Measurements from ENCODE around the gene B3GAT1. TPM values are rescaled to one million over a fixed set of nuclear protein-coding genes. Genes with fewer than 3 reads are reported as not detected.

The B3GAT1 gene
- total RNA-seq, 1 donor from 2014 or later, result 31.8 TPM

GRCh38 chr11:134358856-134359490 is 53.1 kb downstream of the B3GAT1 start:
- H3K4me3 Mint-ChIP-seq, result no peak overlapping the region
- no peaks in the 10 kb centered on the region for H3K27me3 Mint-ChIP-seq (ENCODE audit: low read depth)
- H3K9me3 Mint-ChIP-seq, result no peaks in the 10 kb centered on the region
- H3K27ac Mint-ChIP-seq (ENCODE audit: unreplicated experiment), result no peak overlapping the region
- H3K36me3 Mint-ChIP-seq (ENCODE audit: low read depth), result no peaks in the 10 kb centered on the region
- DNase-seq (ENCODE audit: low read depth, low spot score), result no peak
- peaks cover 5% of the 10 kb centered on the region for H3K4me1 Mint-ChIP-seq
- no peak for TF ChIP-seq CTCF (conservative IDR thresholded peaks at IDR 0.05)

- Mint-ChIP-seq H3K36me3 (ENCODE audit: low read depth) (peaks cover 5% of the 10 kb centered on the region), H3K4me1 (peaks cover 5% of the 10 kb centered on the region), H3K27me3 (ENCODE audit: low read depth) (no peaks in the 10 kb centered on the region), H3K27ac (ENCODE audit: unreplicated experiment) (no peak overlapping the region), H3K9me3 (no peaks in the 10 kb centered on the region), H3K4me3 (no peak overlapping the region)
- DNase-seq (ENCODE audit: low read depth, low spot score), result no peak
- no peak for TF ChIP-seq CTCF (conservative IDR thresholded peaks at IDR 0.05)
These were observed 53.7 kb downstream of the B3GAT1 start for GRCh38 chr11:134358165-134358855.

GRCh38 chr11:134357545-134357839 is 54.5 kb downstream of the B3GAT1 start:
- no peaks in the 10 kb centered on the region for H3K9me3 Mint-ChIP-seq

GRCh38 chr11:134356656-134357544 is 55.1 kb downstream of the B3GAT1 start:
- peaks cover 6% of the 10 kb centered on the region for H3K36me3 Mint-ChIP-seq (ENCODE audit: low read depth)
- H3K9me3 Mint-ChIP-seq, result no peaks in the 10 kb centered on the region
- H3K4me3 Mint-ChIP-seq, result no peak overlapping the region
- no peak for TF ChIP-seq CTCF (conservative IDR thresholded peaks at IDR 0.05)
- H3K27ac Mint-ChIP-seq (ENCODE audit: unreplicated experiment), result no peak overlapping the region
- H3K4me1 Mint-ChIP-seq, result peaks cover 5% of the 10 kb centered on the region
- no peaks in the 10 kb centered on the region for H3K27me3 Mint-ChIP-seq (ENCODE audit: low read depth)
- no peak for DNase-seq (ENCODE audit: low read depth, low spot score)

More at GRCh38 chr11:134357545-134357839, 54.5 kb downstream of the B3GAT1 start:
- H3K36me3 Mint-ChIP-seq (ENCODE audit: low read depth), result peaks cover 6% of the 10 kb centered on the region
- H3K27me3 Mint-ChIP-seq (ENCODE audit: low read depth), result no peaks in the 10 kb centered on the region
- peaks cover 5% of the 10 kb centered on the region for H3K4me1 Mint-ChIP-seq
- H3K4me3 Mint-ChIP-seq, result no peak overlapping the region
- no peak for DNase-seq (ENCODE audit: low read depth, low spot score)
- TF ChIP-seq CTCF (conservative IDR thresholded peaks at IDR 0.05), result no peak
- no peak overlapping the region for H3K27ac Mint-ChIP-seq (ENCODE audit: unreplicated experiment)

GRCh38 chr11:134355656-134356055 is 56.4 kb downstream of the B3GAT1 start:
- Mint-ChIP-seq H3K36me3 (ENCODE audit: low read depth) (peaks cover 6% of the 10 kb centered on the region), H3K4me1 (peaks cover 5% of the 10 kb centered on the region), H3K27me3 (ENCODE audit: low read depth) (no peaks in the 10 kb centered on the region), H3K4me3 (no peak overlapping the region), H3K9me3 (no peaks in the 10 kb centered on the region), H3K27ac (ENCODE audit: unreplicated experiment) (no peak overlapping the region)
- TF ChIP-seq CTCF (conservative IDR thresholded peaks at IDR 0.05), result no peak
- DNase-seq (ENCODE audit: low read depth, low spot score), result no peak

All from neural crest cell (in vitro differentiated cells).